ENCODE measurements around the gene TAF1C. TPM values are rescaled to one million over a fixed set of nuclear protein-coding genes. Genes with fewer than 3 reads are reported as not detected.
A peak's percentile ranks its signal among the peaks of the same experiment; 100 is the strongest.

TAF1C gene
- total RNA-seq, 2 donors from 2014 or later = 43.7 to 75.9 TPM

- peaks cover 42% of the 10 kb centered on the region for H3K36me3 ChIP-seq
- H3K27ac ChIP-seq = no peak overlapping the region
- DNase-seq (ENCODE audit: low spot score) (no peak), ATAC-seq (ENCODE audit: insufficient number of reproducible peaks, low FRiP score, low read depth) (no peak)
- no peak overlapping the region for H3K4me3 ChIP-seq
- H3K4me1 ChIP-seq (ENCODE audit: control insufficient read depth in 1 of 2, low read depth in 2 of 2) = peaks cover 20 to 34% of the 10 kb centered on the region in 2 donors
- H3K9me3 ChIP-seq = no peaks in the 10 kb centered on the region
- TF ChIP-seq CTCF (IDR thresholded peaks at IDR 0.05) = no peak
- no peaks in the 10 kb centered on the region for H3K27me3 ChIP-seq (replicated peaks; ENCODE audit: insufficient read depth)
Measured at GRCh38 chr16:84178892-84179611, 7.8 kb downstream of the TAF1C start.

- peak overlapping the region; percentile 80 to 91 for H3K27ac ChIP-seq
- no peak for ATAC-seq (ENCODE audit: insufficient number of reproducible peaks, low FRiP score, low read depth)
Measured at GRCh38 chr16:84178146-84178765, 8.6 kb downstream of the TAF1C start.

GRCh38 chr16:84177741-84178073 is 9.2 kb downstream of the TAF1C start:
- peak overlapping the region; percentile 80 to 91 for H3K27ac ChIP-seq
- H3K4me1 ChIP-seq (ENCODE audit: control insufficient read depth in 1 of 2, low read depth in 2 of 2) = peaks cover 20 to 34% of the 10 kb centered on the region in 2 donors
- TF ChIP-seq CTCF (IDR thresholded peaks at IDR 0.05) = no peak
- H3K27me3 ChIP-seq (replicated peaks; ENCODE audit: insufficient read depth) = no peaks in the 10 kb centered on the region
- H3K36me3 ChIP-seq = peaks cover 32% of the 10 kb centered on the region
- peak; percentile 21 for DNase-seq (ENCODE audit: low spot score)
- H3K9me3 ChIP-seq = no peaks in the 10 kb centered on the region
- ATAC-seq (ENCODE audit: insufficient number of reproducible peaks, low FRiP score, low read depth) = no peak
- H3K4me3 ChIP-seq = no peak overlapping the region

More at GRCh38 chr16:84178146-84178765, 8.6 kb downstream of the TAF1C start:
- peaks cover 20 to 34% of the 10 kb centered on the region in 2 donors for H3K4me1 ChIP-seq (ENCODE audit: control insufficient read depth in 1 of 2, low read depth in 2 of 2)
- TF ChIP-seq CTCF (IDR thresholded peaks at IDR 0.05) = no peak
- no peaks in the 10 kb centered on the region for H3K27me3 ChIP-seq (replicated peaks; ENCODE audit: insufficient read depth)
- H3K36me3 ChIP-seq = peaks cover 38% of the 10 kb centered on the region
- H3K4me3 ChIP-seq = no peak overlapping the region
- no peak for DNase-seq (ENCODE audit: low spot score)
- H3K9me3 ChIP-seq = no peaks in the 10 kb centered on the region

GRCh38 chr16:84176192-84177053 is 10.4 kb downstream of the TAF1C start:
- TF ChIP-seq CTCF (IDR thresholded peaks at IDR 0.05) = no peak
- Histone ChIP-seq H3K4me1 (ENCODE audit: control insufficient read depth in 1 of 2, low read depth in 2 of 2) (peaks cover 20 to 34% of the 10 kb centered on the region in 2 donors), H3K27me3 (replicated peaks; ENCODE audit: insufficient read depth) (no peaks in the 10 kb centered on the region), H3K27ac (peak overlapping the region; percentile 80 to 91), H3K36me3 (peaks cover 22% of the 10 kb centered on the region), H3K4me3 (no peak overlapping the region), H3K9me3 (no peaks in the 10 kb centered on the region)
- no peak for ATAC-seq (ENCODE audit: insufficient number of reproducible peaks, low FRiP score, low read depth)
- no peak for DNase-seq (ENCODE audit: low spot score)

All from thoracic aorta (tissue), 2 donors.